Stimulated activated CD8-positive, alpha-beta memory T cell treated with anti-CD3 and anti-CD28 coated beads, Interleukin-2, amount 100 ng/mL, for 1 hour (primary cell): ENCODE data around the gene LHX1.

Experiments
- DNase-seq, 2 donors: peaks; one replicate each; pipeline ENCODE4 v3.0.0-alpha.2; 2020; ENCODE audit warnings: low read depth in 2 of 2

LHX1 gene

GRCh38 chr17:36939052-36939801 is 2.0 kb downstream of the LHX1 start:
- no peak for DNase-seq

DNA sequence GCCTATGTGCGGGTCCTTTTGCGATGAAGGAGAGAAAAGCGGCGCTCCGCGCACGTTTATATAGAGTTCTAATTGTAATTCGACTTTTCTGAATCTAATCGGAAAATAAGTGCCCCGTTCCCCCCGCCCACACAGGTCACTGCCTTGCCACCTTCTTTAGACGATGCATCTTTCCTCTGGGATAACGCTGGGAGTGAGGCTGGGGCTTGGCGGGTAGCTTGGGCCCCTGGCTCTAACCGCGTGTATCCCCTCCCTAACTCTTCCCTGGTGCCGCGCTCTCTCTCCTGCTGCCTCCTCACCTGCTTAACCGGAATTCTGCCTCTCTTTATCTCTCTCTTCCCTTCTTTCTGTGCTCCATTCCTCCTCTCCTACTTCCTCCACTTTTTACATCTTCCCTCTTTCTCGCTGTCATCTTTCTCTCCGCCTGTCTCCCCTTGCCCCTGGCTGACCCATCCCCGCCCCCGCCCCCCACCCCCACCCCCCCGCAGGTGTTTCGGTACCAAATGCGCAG is 2.6 kb downstream of the LHX1 start:
- DNase-seq = no peak

DNA sequence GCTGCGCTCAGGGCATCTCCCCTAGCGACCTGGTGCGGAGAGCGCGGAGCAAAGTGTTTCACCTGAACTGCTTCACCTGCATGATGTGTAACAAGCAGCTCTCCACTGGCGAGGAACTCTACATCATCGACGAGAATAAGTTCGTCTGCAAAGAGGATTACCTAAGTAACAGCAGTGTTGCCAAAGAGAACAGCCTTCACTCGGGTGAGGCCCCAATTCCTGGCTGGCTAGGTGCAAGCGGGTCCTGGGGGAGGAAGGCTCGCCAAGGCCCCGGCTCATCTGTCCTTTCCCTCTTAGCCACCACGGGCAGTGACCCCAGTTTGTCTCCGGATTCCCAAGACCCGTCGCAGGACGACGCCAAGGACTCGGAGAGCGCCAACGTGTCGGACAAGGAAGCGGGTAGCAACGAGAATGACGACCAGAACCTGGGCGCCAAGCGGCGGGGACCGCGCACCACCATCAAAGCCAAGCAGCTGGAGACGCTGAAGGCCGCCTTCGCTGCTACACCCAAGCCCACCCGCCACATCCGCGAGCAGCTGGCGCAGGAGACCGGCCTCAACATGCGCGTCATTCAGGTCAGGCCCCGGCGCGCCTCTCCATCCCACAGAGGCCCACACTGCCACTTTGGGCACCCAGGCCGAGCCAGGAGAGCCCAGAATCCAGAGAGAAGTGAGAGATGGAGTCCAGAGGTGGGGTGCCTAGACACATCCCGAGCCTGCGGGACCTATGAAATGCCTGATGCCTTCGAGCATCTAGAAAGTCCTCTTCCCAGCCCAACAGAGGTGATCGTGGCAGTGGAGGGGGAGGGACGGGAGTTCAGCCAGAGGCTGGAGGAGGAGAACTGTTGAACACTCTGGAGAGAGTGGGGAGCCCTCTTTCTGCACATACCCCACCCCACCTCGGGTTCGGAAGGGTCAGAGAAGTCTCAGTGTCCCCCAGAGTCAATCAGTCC is 3.3 kb downstream of the LHX1 start:
- DNase-seq = no peak

- no peak for DNase-seq
These were observed 4.2 kb downstream of the LHX1 start for GRCh38 chr17:36941265-36942010.

DNA sequence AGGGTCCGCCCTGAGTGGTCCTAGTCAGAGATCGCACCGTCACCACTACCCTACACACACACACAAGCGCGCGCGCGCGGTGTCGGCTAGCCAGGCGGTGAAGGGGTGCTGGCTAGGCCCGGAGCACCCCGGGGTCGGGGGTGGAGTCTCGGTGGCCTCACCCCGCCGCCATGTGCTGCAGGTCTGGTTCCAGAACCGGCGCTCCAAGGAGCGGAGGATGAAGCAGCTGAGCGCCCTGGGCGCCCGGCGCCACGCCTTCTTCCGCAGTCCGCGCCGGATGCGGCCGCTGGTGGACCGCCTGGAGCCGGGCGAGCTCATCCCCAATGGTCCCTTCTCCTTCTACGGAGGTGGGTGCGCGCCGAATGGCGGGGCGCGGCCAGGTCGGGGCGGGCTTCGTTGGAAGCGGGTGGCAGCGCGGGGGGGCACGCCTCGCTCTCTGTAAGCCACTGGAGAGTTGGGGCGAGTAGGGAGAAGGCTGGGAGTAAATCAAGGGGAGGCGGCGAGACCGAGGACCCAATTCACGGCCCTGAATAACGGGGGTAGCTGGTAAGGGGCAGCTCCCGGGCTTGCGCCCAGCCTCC is 4.8 kb downstream of the LHX1 start:
- DNase-seq = no peak

- no peak for DNase-seq
These were observed 5.4 kb downstream of the LHX1 start for GRCh38 chr17:36942631-36943125.

DNA sequence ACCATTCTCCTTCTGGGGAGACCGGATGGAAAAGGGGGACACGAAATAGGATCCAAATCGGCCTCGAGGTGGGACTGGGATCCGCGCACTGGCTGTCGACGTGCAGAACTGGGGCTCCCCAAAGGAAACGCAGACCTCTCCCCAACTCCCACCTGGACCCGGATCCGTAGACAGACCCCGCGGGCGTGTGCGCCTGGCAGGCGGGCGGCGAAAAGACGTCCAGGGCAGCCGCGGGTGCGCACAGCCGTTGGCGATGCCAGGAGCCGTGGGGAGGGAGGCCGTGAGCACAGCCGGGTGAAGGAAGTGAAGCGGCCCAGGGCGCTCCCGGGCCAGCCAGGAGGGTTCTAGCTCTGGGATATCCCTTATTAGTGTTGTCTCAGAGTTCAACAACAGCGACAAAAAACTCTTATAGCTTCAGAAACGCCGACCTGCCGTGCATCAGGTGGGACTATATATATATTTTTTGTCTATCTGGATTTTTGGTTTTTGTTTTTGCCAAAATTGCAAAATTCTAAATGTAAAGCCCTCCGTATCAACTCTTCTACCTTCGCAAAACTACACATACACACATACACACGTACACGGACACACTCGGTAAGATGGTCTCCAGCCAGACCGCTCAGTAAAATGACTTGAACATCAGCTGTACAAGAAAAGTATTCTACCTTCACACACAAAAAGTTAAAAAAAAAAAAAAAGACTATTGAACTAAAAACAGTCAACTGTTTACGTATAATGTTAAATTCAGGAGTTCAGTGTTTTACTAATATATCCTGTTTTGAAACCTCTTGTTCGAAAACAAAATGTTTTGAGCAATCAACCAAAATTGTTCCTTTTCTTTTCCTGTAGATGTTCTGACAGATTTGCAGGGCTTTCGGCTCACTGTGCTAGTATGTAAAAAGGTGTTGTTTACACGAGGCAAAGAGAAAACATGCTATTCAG is 6.2 kb downstream of the LHX1 start:
- no peak for DNase-seq

DNA sequence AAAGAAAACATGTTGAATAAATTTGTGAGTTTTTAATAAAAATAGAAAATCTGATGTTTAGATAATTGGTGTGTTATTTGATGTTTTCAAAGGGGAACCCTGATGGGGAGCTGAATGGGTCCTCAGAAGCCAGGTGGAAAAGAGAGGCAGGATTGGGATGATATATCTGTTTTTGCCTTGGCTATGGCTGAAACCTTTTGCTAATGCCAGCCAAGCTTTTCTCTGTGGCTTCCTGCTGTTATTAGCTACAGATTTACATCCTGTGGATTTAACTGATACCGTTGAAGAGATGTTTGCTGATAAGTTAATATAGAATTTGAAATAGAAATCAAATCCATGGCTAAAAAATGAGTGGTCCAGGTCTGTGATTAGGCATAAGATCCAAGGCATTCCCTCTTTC is 7.3 kb downstream of the LHX1 start:
- no peak for DNase-seq

DNA sequence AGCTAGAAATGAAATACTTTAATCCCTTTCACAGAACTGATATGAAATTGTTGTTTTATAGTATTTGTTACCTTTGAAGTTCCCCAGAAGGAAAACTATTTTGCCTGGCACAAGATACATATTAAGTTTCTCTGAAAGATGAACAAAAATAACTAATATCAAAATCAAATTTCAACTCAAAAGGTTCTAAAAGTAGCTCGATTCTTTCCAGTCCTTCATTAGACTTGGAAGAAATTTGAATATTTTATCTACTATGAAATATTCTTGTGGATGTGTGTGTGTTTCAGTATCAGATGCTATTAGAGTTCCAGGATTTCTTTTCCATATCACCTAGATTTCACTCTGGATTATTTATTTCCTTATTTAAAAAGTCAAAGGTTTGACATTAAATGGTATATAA is 7.9 kb downstream of the LHX1 start:
- no peak for DNase-seq

GRCh38 chr17:36945959-36946725 is 8.9 kb downstream of the LHX1 start:
- DNase-seq = no peak

GRCh38 chr17:36946726-36947091 is 9.4 kb downstream of the LHX1 start:
- DNase-seq = no peak

- no peak for DNase-seq
These were observed 10.8 kb downstream of the LHX1 start for GRCh38 chr17:36947922-36948716.

DNA sequence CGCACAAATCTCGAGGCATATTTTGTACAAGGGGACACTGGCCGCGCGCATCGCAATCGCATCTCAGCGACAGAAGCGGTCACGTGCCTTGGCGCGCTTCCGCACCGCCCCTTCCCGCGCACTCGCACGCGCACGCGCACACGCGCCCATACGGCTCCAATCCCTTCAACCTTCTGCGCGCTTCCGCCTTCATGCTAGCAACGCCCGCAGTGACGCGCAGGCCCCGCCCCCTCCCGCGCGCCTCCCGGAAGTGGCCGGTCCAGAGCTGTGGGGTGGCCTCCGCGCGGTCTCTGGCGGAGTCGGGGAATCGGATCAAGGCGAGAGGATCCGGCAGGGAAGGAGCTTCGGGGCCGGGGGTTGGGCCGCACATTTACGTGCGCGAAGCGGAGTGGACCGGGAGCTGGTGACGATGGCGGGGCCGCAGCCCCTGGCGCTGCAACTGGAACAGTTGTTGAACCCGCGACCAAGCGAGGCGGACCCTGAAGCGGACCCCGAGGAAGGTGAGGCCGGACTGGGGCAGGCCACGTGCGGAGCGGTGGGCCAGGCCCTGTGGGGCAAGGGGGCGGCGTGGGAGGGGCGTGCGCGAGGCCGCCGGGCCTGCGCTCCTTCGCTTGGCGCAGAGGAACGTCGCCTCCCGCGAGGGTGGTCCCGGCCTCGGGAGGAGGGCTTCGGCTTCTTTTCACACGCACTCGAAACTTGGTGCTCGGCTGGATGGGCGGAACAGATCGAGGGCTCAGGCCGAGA is 11.6 kb downstream of the LHX1 start, which contains the start of gene AATF:
Gene AATF, plus strand, starts transcription at position 238 of the 744 bp plus-strand sequence. Its CDS starts 172 bp downstream, at position 410.
- peak; percentile 93 to 97 for DNase-seq

- DNase-seq = no peak
These were observed 12.2 kb downstream of the LHX1 start for GRCh38 chr17:36949461-36949927.

GRCh38 chr17:36950027-36950426 is 12.8 kb downstream of the LHX1 start:
- no peak for DNase-seq

- no peak for DNase-seq
These were observed 14.0 kb downstream of the LHX1 start for GRCh38 chr17:36951084-36951789.

GRCh38 chr17:36971508-36971907 is 34.2 kb downstream of the LHX1 start:
- DNase-seq = no peak
